ENCODE measurements around the gene ITM2C.

The ITM2C gene

GRCh38 chr2:230850358-230850658 lies 14.4 kb upstream of the ITM2C start:
- TF ChIP-seq CTCF (IDR thresholded peaks at IDR 0.05), result no peak
- H3K27ac ChIP-seq, result no peak overlapping the region
- intact Hi-C loops (cut with DNase I; ENCODE audit: low total_unique reads), result no loop called here
- H3K4me1 ChIP-seq, result peaks cover 0 to 8% (median 3%) of the 10 kb centered on the region in 4 donors
- no peak for DNase-seq
- peaks cover 0 to 24% of the 10 kb centered on the region in 2 donors for H3K27me3 ChIP-seq
- H3K4me3 ChIP-seq, result no peak overlapping the region
- no peaks in the 10 kb centered on the region for H3K36me3 ChIP-seq
- H3K9me3 ChIP-seq, result no peaks in the 10 kb centered on the region

GRCh38 chr2:230852113-230852512 lies 12.6 kb upstream of the ITM2C start:
- peaks cover 0 to 29% of the 10 kb centered on the region in 2 donors for H3K27me3 ChIP-seq
- intact Hi-C loops (cut with DNase I; ENCODE audit: low total_unique reads), result no loop called here

GRCh38 chr2:230861552-230862255 lies 3.0 kb upstream of the ITM2C start:
- DNase-seq, result no peak
- H3K27me3 ChIP-seq, result peaks cover 0 to 18% of the 10 kb centered on the region in 2 donors
- no peaks in the 10 kb centered on the region for H3K9me3 ChIP-seq
- no peak for TF ChIP-seq CTCF (IDR thresholded peaks at IDR 0.05)
- H3K4me3 ChIP-seq, result no peak overlapping the region
- peaks cover 0 to 25% (median 16%) of the 10 kb centered on the region in 4 donors for H3K4me1 ChIP-seq
- no peaks in the 10 kb centered on the region for H3K36me3 ChIP-seq
- no peak overlapping the region for H3K27ac ChIP-seq
- intact Hi-C loops (cut with DNase I; ENCODE audit: low total_unique reads), result no loop called here

More at GRCh38 chr2:230852113-230852512, 12.6 kb upstream of the ITM2C start:
- H3K4me1 ChIP-seq, result peaks cover 0 to 8% (median 3%) of the 10 kb centered on the region in 4 donors
- no peak overlapping the region for H3K27ac ChIP-seq
- no peak for DNase-seq
- no peaks in the 10 kb centered on the region for H3K9me3 ChIP-seq
- no peaks in the 10 kb centered on the region for H3K36me3 ChIP-seq
- H3K4me3 ChIP-seq, result no peak overlapping the region
- no peak for TF ChIP-seq CTCF (IDR thresholded peaks at IDR 0.05)

- Histone ChIP-seq H3K27me3 (peaks cover 0 to 14% of the 10 kb centered on the region in 2 donors), H3K36me3 (no peaks in the 10 kb centered on the region), H3K4me3 (no peak overlapping the region), H3K4me1 (peaks cover 0 to 31% (median 22%) of the 10 kb centered on the region in 4 donors), H3K27ac (no peak overlapping the region), H3K9me3 (no peaks in the 10 kb centered on the region)
- intact Hi-C loops (cut with DNase I; ENCODE audit: low total_unique reads), result no loop called here
- no peak for TF ChIP-seq CTCF (IDR thresholded peaks at IDR 0.05)
- peak in 1 of 2 donors; percentile 46 for DNase-seq
These were observed 2.5 kb upstream of the ITM2C start for GRCh38 chr2:230862292-230862691.

- Histone ChIP-seq H3K36me3 (no peaks in the 10 kb centered on the region), H3K4me3 (no peak overlapping the region), H3K4me1 (peaks cover 0 to 37% (median 26%) of the 10 kb centered on the region in 4 donors), H3K27me3 (peaks cover 0 to 10% of the 10 kb centered on the region in 2 donors), H3K9me3 (no peaks in the 10 kb centered on the region), H3K27ac (no peak overlapping the region)
- TF ChIP-seq CTCF (IDR thresholded peaks at IDR 0.05), result no peak
- peak in 1 of 2 donors; percentile 44 for DNase-seq
- intact Hi-C loops (cut with DNase I; ENCODE audit: low total_unique reads), result no loop called here
These were observed 1.7 kb upstream of the ITM2C start for GRCh38 chr2:230863031-230863430.

All from tibial artery (tissue), 4 donors.